Activated B cell treated with CpG ODN at 0.5 μM for 24 hours (primary cell): ENCODE data around the gene AGBL1. TPM values are rescaled to one million over a fixed set of nuclear protein-coding genes. Genes with fewer than 3 reads are reported as not detected.

Experiments used
- ATAC-seq: fragments of 200-7000 bp; cut with Tn5 transposase; one replicate; pipeline ENCODE4 v1.10.0; 2021; ENCODE audit warnings: low read depth, mild to moderate bottlenecking, moderate library complexity
- CTCF ChIA-PET: fragments of 350-600 bp; sonication (Branson Sonifier 250); formaldehyde crosslinking; loops from one replicate; lab custom pipeline; 2021; ENCODE audit warnings: antibody characterized with exemption; lab: Charles Lee
- POLR2A ChIA-PET: fragments of 350-600 bp; sonication (Branson Sonifier 250); formaldehyde crosslinking; loops from one replicate; lab custom pipeline; 2021; ENCODE audit warnings: antibody characterized with exemption; lab: Charles Lee
- DNase-seq: peaks from one replicate; pipeline ENCODE4 v3.0.0; 2022
- H3K27ac Mint-ChIP-seq: one replicate; pipeline ENCODE4 v1.8.0; 2020; ENCODE audit warnings: mixed read lengths
- H3K27me3 Mint-ChIP-seq: one replicate; pipeline ENCODE4 v1.8.0; 2021; ENCODE audit warnings: mixed read lengths
- H3K36me3 Mint-ChIP-seq: one replicate; pipeline ENCODE4 v1.8.0; 2021; ENCODE audit warnings: low read depth, mixed read lengths
- H3K4me1 Mint-ChIP-seq: one replicate; pipeline ENCODE4 v1.8.0; 2021; ENCODE audit warnings: mixed read lengths
- H3K4me3 Mint-ChIP-seq: one replicate; pipeline ENCODE4 v1.8.0; 2020; ENCODE audit warnings: mild to moderate bottlenecking, mixed read lengths
- H3K9me3 Mint-ChIP-seq: one replicate; pipeline ENCODE4 v1.8.0; 2020; ENCODE audit warnings: mixed read lengths
- intact Hi-C: fragments of 100-400 bp; cut with micrococcal nuclease; formaldehyde crosslinking; loops from one replicate; pipeline ENCODE4 v1.15.1; 2024
- total RNA-seq: library from RNA; stranded (reverse); gene quantifications from 2 replicates; pipeline ENCODE4 v1.2.3, GENCODE V29; 2022
- TF ChIP-seq, protein P1 (sequence below): fragments of 200-600 bp; IDR thresholded peaks from one replicate; pipeline ENCODE4 v1.8.0; 2022; ENCODE audit warnings: antibody characterized with exemption, mild to moderate bottlenecking

Gene AGBL1
- total RNA-seq, 1 donor from 2014 or later = not detected

DNA sequence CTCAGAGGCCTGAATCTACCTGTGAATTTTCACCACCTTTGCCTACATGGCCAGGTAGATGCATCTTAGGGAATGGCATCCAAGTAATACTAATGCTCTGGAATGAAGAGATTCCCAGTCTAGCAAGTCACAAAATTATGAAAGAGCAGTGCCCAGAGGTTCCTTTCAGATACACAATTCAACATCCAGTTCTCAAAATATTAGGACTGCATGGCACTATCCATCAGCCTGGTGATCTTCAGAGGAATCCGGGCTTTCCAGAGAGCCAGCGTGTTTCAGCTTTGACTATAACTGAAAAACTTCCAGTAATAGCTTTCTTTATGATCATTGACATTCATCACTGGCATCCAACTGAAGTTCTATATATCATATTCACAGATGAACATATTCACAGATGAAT is 849.8 kb downstream of the AGBL1 start:
- peaks cover 4% of the 10 kb centered on the region for H3K9me3 Mint-ChIP-seq
- H3K36me3 Mint-ChIP-seq = no peaks in the 10 kb centered on the region
- H3K27me3 Mint-ChIP-seq = no peaks in the 10 kb centered on the region
- DNase-seq (no peak), ATAC-seq (no peak)
- H3K4me1 Mint-ChIP-seq = no peaks in the 10 kb centered on the region
- H3K4me3 Mint-ChIP-seq = no peak overlapping the region
- ChIA-PET POLR2A (no interaction called here), CTCF (no interaction called here)
- no peak overlapping the region for H3K27ac Mint-ChIP-seq
- TF ChIP-seq, protein P1, sequence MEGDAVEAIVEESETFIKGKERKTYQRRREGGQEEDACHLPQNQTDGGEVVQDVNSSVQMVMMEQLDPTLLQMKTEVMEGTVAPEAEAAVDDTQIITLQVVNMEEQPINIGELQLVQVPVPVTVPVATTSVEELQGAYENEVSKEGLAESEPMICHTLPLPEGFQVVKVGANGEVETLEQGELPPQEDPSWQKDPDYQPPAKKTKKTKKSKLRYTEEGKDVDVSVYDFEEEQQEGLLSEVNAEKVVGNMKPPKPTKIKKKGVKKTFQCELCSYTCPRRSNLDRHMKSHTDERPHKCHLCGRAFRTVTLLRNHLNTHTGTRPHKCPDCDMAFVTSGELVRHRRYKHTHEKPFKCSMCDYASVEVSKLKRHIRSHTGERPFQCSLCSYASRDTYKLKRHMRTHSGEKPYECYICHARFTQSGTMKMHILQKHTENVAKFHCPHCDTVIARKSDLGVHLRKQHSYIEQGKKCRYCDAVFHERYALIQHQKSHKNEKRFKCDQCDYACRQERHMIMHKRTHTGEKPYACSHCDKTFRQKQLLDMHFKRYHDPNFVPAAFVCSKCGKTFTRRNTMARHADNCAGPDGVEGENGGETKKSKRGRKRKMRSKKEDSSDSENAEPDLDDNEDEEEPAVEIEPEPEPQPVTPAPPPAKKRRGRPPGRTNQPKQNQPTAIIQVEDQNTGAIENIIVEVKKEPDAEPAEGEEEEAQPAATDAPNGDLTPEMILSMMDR = no peak
- intact Hi-C loops = no loop called here

DNA sequence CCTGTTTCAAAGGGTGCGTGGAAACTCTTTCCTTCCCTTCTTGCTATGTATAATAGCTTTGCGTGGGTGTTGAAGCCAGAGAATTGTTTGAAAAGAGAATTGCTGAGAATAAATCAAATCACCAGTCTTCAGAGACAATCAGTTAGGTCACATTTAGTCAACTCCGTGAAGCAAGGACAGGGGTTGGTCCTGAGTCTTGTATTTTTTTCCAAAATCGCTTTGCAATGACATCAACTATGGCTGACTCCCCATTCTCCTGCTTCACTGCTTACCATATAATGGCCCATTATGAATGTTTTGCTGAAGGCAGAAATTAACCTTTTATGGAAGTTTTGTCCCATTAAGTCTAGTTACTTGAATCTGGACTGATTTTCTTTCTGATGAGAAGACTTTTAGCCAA is 852.8 kb downstream of the AGBL1 start:
- Mint-ChIP-seq H3K27me3 (no peaks in the 10 kb centered on the region), H3K9me3 (peaks cover 6% of the 10 kb centered on the region), H3K36me3 (no peaks in the 10 kb centered on the region), H3K4me3 (no peak overlapping the region), H3K27ac (no peak overlapping the region), H3K4me1 (no peaks in the 10 kb centered on the region)
- no peak for ATAC-seq
- CTCF ChIA-PET = no interaction called here
- POLR2A ChIA-PET = no interaction called here
- intact Hi-C loops = no loop called here
- TF ChIP-seq, protein P1 = no peak
- DNase-seq = no peak

DNA sequence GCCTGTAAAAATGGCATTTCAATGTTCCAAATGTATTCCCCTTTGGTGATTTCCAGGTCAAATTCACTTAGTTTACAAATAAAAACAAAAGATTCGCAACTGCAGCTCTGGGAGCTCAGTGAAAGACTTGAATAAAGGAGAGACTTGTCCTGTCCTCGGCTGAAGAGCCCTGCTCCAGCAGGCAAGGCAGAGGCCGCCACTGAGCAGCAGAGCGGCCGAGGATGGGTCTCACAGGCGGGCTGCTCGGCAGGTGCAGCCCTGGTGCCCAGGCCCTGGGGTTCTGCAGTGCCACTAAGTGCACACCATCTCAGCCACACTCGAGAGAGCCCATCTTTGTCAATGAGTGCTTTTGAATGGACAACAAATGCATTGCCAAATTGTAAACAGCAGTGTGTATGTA is 856.2 kb downstream of the AGBL1 start:
- ATAC-seq (no peak), DNase-seq (no peak)
- Mint-ChIP-seq H3K4me3 (no peak overlapping the region), H3K27me3 (no peaks in the 10 kb centered on the region), H3K9me3 (peaks cover 9% of the 10 kb centered on the region), H3K4me1 (no peaks in the 10 kb centered on the region), H3K27ac (no peak overlapping the region), H3K36me3 (no peaks in the 10 kb centered on the region)
- CTCF ChIA-PET = no interaction called here
- intact Hi-C loops = no loop called here
- POLR2A ChIA-PET = no interaction called here
- TF ChIP-seq, protein P1 = no peak

DNA sequence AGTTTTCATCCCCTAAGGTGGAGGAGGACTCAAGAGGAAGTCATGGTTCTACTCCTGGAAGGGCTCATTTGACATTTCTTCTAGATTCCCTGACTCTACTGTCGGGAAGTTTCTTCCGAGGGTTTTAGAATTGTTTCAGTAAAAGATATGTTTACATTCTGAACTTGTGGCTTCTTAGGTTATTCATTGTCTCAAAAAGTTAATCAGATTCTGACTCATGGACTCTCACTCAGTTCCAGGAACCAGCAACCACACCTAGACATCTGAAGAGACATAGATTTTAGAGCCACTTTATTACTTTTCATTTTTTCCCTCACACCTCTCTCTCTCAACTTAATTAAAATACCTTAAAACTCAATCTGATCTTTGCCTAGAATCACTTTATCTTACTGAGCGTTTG is 862.6 kb downstream of the AGBL1 start:
- TF ChIP-seq, protein P1 = no peak
- peaks cover 4% of the 10 kb centered on the region for H3K9me3 Mint-ChIP-seq
- ChIA-PET CTCF (no interaction called here), POLR2A (no interaction called here)
- H3K4me1 Mint-ChIP-seq = no peaks in the 10 kb centered on the region
- DNase-seq = no peak
- ATAC-seq = no peak
- H3K36me3 Mint-ChIP-seq = no peaks in the 10 kb centered on the region
- intact Hi-C loops = no loop called here
- no peaks in the 10 kb centered on the region for H3K27me3 Mint-ChIP-seq
- no peak overlapping the region for H3K4me3 Mint-ChIP-seq
- H3K27ac Mint-ChIP-seq = no peak overlapping the region

DNA sequence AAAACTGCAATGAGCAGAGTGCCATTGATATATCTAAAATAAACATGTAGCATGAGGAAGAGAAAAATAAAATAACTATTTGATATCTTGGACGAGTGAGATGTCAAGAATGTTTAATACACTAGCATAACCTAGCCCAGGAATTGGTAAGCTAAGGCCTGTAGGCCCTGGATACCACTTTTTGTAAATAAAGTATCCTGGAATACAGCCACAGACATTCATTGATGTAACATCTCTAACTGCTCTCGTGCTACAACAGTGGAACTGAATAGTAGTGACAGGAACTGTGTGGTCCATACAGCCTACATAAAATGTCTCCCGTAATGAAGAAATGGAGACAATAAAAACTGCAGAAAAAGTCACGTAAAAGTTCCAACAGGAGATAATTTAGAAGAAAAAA is 869.0 kb downstream of the AGBL1 start:
- intact Hi-C loops = no loop called here
- DNase-seq (no peak), ATAC-seq (no peak)
- no peaks in the 10 kb centered on the region for H3K9me3 Mint-ChIP-seq
- no peak overlapping the region for H3K4me3 Mint-ChIP-seq
- ChIA-PET CTCF (no interaction called here), POLR2A (no interaction called here)
- H3K4me1 Mint-ChIP-seq = no peaks in the 10 kb centered on the region
- TF ChIP-seq, protein P1 = no peak
- no peak overlapping the region for H3K27ac Mint-ChIP-seq
- no peaks in the 10 kb centered on the region for H3K36me3 Mint-ChIP-seq
- H3K27me3 Mint-ChIP-seq = no peaks in the 10 kb centered on the region
